ENCODE measurements around the gene UVRAG.

DNA sequence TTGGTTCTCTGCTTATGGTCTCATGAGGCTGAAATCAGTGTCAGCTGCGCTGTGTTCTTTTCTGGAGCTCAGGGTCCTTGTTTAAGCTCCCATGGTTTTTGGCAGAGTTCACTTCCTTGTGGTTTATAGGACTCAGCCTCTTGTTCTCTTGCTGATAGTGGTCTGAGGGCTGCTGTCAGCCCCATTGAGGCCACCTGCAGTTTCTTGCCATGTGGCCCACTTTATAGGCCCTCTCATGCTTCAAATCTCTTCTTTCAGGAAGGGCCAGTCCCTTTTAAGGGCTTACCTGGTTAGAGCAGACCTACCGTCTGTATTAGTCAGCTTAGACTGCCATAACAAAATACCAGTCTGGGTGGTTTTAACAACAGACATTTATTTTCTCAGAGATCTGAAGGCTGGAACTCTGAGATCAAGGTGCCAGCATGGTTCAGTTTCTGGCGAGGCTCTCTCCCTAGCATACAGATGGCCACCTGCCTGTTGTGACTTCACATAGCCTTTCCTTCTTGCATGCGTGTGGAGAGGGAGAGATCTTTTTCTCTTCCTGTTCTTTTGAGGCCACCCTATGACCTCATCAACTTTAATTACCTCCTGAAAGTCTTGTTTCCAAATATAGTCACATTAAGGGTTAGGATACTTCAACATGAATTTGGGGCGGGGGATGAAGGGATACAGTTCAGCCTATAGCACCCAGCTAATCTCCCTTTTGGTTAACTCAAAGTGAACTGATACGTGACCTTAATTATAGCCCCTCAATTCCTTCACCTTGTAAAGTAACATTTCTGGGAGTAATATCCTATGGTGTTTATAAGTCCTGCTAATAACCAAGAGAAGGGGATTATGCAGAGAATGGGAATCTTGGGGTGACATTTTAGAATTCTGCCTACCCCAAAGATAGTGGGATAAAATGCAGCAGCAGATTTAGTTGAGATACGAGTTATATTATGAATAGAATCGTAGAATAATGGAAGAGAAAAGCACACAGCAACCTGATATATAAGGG is 131.8 kb downstream of the UVRAG start:
- TF ChIP-seq, protein P1, sequence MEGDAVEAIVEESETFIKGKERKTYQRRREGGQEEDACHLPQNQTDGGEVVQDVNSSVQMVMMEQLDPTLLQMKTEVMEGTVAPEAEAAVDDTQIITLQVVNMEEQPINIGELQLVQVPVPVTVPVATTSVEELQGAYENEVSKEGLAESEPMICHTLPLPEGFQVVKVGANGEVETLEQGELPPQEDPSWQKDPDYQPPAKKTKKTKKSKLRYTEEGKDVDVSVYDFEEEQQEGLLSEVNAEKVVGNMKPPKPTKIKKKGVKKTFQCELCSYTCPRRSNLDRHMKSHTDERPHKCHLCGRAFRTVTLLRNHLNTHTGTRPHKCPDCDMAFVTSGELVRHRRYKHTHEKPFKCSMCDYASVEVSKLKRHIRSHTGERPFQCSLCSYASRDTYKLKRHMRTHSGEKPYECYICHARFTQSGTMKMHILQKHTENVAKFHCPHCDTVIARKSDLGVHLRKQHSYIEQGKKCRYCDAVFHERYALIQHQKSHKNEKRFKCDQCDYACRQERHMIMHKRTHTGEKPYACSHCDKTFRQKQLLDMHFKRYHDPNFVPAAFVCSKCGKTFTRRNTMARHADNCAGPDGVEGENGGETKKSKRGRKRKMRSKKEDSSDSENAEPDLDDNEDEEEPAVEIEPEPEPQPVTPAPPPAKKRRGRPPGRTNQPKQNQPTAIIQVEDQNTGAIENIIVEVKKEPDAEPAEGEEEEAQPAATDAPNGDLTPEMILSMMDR (IDR thresholded peaks at IDR 0.05; ENCODE audit: low read length) = no peak
- TF ChIP-seq EZH2 (optimal IDR thresholded peaks at IDR 0.05; ENCODE audit: low read depth, low read length) = no peak
